Neuronal stem cell (in vitro differentiated cells): Measurements from ENCODE around the gene MILR1.
A peak's percentile ranks its signal among the peaks of the same experiment; 100 is the strongest.
"Not testable (repeated sequence)": the region's sequence is repeated elsewhere in the genome, so short reads cannot be mapped to it uniquely, and the experiment has no call there.

Source experiments
- DNase-seq: peaks from one replicate; pipeline ENCODE4 v3.0.0-alpha.2; 2013; ENCODE audit warnings: low spot score
- H2AFZ ChIP-seq: one replicate; pipeline ENCODE4 v1.6.1; 2013; ENCODE audit warnings: mild to moderate bottlenecking, low read length, inconsistent platforms
- H2AK5ac ChIP-seq: 2 replicates; pipeline ENCODE4 v1.6.1; 2013; ENCODE audit warnings: low read depth, mild to moderate bottlenecking, inconsistent platforms, low read length, moderate library complexity, mixed read lengths
- H2BK120ac ChIP-seq: 2 replicates; pipeline ENCODE4 v1.6.1; 2013; ENCODE audit warnings: low read depth, mild to moderate bottlenecking, inconsistent platforms, low read length, moderate library complexity, mixed read lengths
- H2BK12ac ChIP-seq: one replicate; pipeline ENCODE4 v1.6.1; 2013; ENCODE audit warnings: low read length, inconsistent platforms
- H2BK15ac ChIP-seq: 2 replicates; pipeline ENCODE4 v1.6.1; 2013; ENCODE audit warnings: mild to moderate bottlenecking, low read length, inconsistent platforms, mixed read lengths
- H2BK5ac ChIP-seq: one replicate; pipeline ENCODE4 v1.6.1; 2013; ENCODE audit warnings: inconsistent platforms, mild to moderate bottlenecking, low read length, moderate library complexity
- H3K14ac ChIP-seq: one replicate; pipeline ENCODE4 v1.6.1; 2013; ENCODE audit warnings: low read length, inconsistent platforms
- H3K18ac ChIP-seq: 2 replicates; pipeline ENCODE4 v1.6.1; 2013; ENCODE audit warnings: low read length, inconsistent platforms
- H3K23ac ChIP-seq: 2 replicates; pipeline ENCODE4 v1.6.1; 2013; ENCODE audit warnings: low read depth, mild to moderate bottlenecking, mixed read lengths, low read length, inconsistent platforms; ENCODE audit not compliant: poor library complexity
- H3K27ac ChIP-seq: replicated peaks from 3 replicates; pipeline ENCODE4 v1.5.1; 2013; ENCODE audit warnings: low read length, inconsistent platforms
- H3K27me3 ChIP-seq, 3 experiments: 2 replicates each; pipeline ENCODE4 v1.6.1; 2013; ENCODE audit warnings: low read length in 3 of 3, mild to moderate bottlenecking in 2 of 3, inconsistent platforms in 1 of 3, low read depth in 1 of 3, mixed read lengths in 1 of 3, moderate library complexity in 1 of 3; ENCODE audit not compliant: control insufficient read depth in 3 of 3, insufficient read depth in 3 of 3
- H3K36me3 ChIP-seq, 2 donors: replicated peaks in 1 of 2; 2 replicates each; pipeline ENCODE4 v1.6.1; 2013; ENCODE audit warnings: low read length in 2 of 2; ENCODE audit not compliant: control insufficient read depth in 2 of 2, insufficient read depth in 2 of 2
- H3K4ac ChIP-seq: 2 replicates; pipeline ENCODE4 v1.6.1; 2013; ENCODE audit warnings: inconsistent platforms, mild to moderate bottlenecking, low read length, moderate library complexity
- H3K4me1 ChIP-seq, 2 donors: 1 replicate in 1 of 2; 2 replicates in 1 of 2; pipeline ENCODE4 v1.6.1; 2013; ENCODE audit warnings: low read length in 2 of 2, low read depth in 1 of 2; ENCODE audit not compliant: control insufficient read depth in 2 of 2, insufficient read depth in 1 of 2
- H3K4me2 ChIP-seq: one replicate; pipeline ENCODE4 v1.6.1; 2013; ENCODE audit warnings: mild to moderate bottlenecking, low read length, inconsistent platforms; ENCODE audit not compliant: insufficient read depth, poor library complexity, severe bottlenecking
- H3K4me3 ChIP-seq, 2 donors: 2 replicates each; pipeline ENCODE4 v1.5.1; 2013; ENCODE audit warnings: low read length in 2 of 2, mild to moderate bottlenecking in 2 of 2, inconsistent platforms in 1 of 2, moderate library complexity in 1 of 2
- H3K79me1 ChIP-seq: one replicate; pipeline ENCODE4 v1.6.1; 2013; ENCODE audit warnings: low read depth, mild to moderate bottlenecking, inconsistent platforms, low read length, moderate library complexity
- H3K9ac ChIP-seq: one replicate; pipeline ENCODE4 v1.6.1; 2013; ENCODE audit warnings: mild to moderate bottlenecking, low read depth, low read length, inconsistent platforms; ENCODE audit not compliant: poor library complexity
- H3K9me3 ChIP-seq, 2 donors: replicated peaks in 1 of 2; 2 replicates each; pipeline versions ENCODE3 to v1.6.1; 2013; ENCODE audit warnings: low read length in 2 of 2, mild to moderate bottlenecking in 2 of 2, inconsistent platforms in 1 of 2, low read depth in 1 of 2, mixed read lengths in 1 of 2, moderate library complexity in 1 of 2; ENCODE audit not compliant: control insufficient read depth in 2 of 2, insufficient read depth in 1 of 2
- H4K8ac ChIP-seq: one replicate; pipeline ENCODE4 v1.6.1; 2013; ENCODE audit warnings: low read depth, mild to moderate bottlenecking, inconsistent platforms, low read length, moderate library complexity
- H4K91ac ChIP-seq: one replicate; pipeline ENCODE4 v1.6.1; 2013; ENCODE audit warnings: low read length, low read depth, mild to moderate bottlenecking, inconsistent platforms; ENCODE audit not compliant: poor library complexity
- WGBS, 2 donors: extraction: QIAGEN DNeasy Blood & Tissue Kit; methylation state at CpG; one replicate each; pipeline ENCODE4 v1.1.7; 2013; ENCODE audit warnings: missing lambda C conversion rate in 2 of 2, mixed read lengths in 1 of 2; ENCODE audit not compliant: insufficient read length in 2 of 2, insufficient replicate concordance in 1 of 2; ENCODE audit errors: extremely low coverage in 2 of 2; 5-methylcytosine and 5-hydroxymethylcytosine counted together

Gene MILR1

GRCh38 chr17:64461788-64462187, 12.9 kb downstream of the MILR1 start:
- Histone ChIP-seq H2BK12ac (no peak overlapping the region), H3K9ac (no peak overlapping the region), H2BK120ac (no peak overlapping the region), H2AFZ (no peak overlapping the region), H3K14ac (no peak overlapping the region), H3K79me1 (no peaks in the 10 kb centered on the region), H3K4me3 (no peak overlapping the region), H3K4me1 (no peaks in the 10 kb centered on the region), H3K4ac (no peak overlapping the region), H3K27me3 (peaks cover 0 to 5% (median 0%) of the 10 kb centered on the region in 3 experiments), H2BK15ac (no peak overlapping the region), H3K23ac (no peak overlapping the region), H4K91ac (no peak overlapping the region), H4K8ac (no peak overlapping the region), H2AK5ac (no peak overlapping the region), H3K9me3 (no peaks in the 10 kb centered on the region), H3K36me3 (no peaks in the 10 kb centered on the region), H2BK5ac (no peak overlapping the region), H3K4me2 (no peak overlapping the region), H3K18ac (no peak overlapping the region), H3K27ac (no peak overlapping the region)
- no peak for DNase-seq
- WGBS, 2 donors: no CpG with 5 or more reads among the region's 6 CpGs

DNA sequence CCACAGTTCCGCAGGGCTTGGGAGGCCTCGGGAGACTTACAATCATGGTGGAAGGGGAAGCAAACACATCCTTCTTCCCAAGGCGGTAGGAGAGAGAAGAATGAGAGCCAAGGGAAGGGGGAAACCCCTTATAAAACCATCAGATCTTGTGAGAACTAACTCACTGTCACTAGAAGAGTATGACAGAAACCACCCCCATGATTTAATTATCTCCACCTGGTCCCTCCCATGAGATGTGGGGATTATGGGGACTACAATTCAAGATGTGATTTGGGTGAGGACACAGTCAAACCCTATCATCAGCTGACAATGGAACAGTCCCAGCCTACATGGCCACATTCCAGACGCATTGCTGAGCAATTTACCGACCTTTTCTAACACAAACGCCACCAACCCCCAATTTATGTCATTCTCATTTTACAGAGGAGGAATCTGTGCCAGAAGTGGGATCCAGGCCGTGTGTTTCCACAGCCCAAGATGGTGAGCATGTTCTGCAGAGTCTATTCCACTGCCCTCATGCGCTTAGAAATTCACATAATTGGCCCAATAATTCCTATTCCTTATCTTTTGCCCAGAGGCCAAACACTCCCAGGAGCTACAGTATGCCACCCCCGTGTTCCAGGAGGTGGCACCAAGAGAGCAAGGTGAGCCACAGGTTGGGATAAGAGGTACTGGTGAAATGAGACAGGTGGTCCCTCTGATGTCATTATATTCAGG, 17.3 kb downstream of the MILR1 start:
- Histone ChIP-seq H3K4me1 (peaks cover 0 to 5% of the 10 kb centered on the region in 2 donors), H3K23ac (no peak overlapping the region), H3K18ac (no peak overlapping the region), H4K91ac (no peak overlapping the region), H3K4me3 (no peak overlapping the region), H3K79me1 (no peaks in the 10 kb centered on the region), H3K9me3 (no peaks in the 10 kb centered on the region), H3K4me2 (no peak overlapping the region), H2AFZ (peak overlapping the region; percentile 40), H3K14ac (no peak overlapping the region), H2BK12ac (no peak overlapping the region), H2AK5ac (no peak overlapping the region), H3K27ac (no peak overlapping the region), H4K8ac (no peak overlapping the region), H3K27me3 (no peaks in the 10 kb centered on the region), H3K9ac (no peak overlapping the region), H3K36me3 (no peaks in the 10 kb centered on the region), H2BK120ac (no peak overlapping the region), H2BK15ac (no peak overlapping the region), H3K4ac (no peak overlapping the region), H2BK5ac (no peak overlapping the region)
- no peak for DNase-seq
- WGBS, 2 donors: no CpG with 5 or more reads among the region's 9 CpGs

- not testable (repeated sequence) for H3K14ac ChIP-seq, H2BK5ac ChIP-seq, H4K91ac ChIP-seq, H3K9ac ChIP-seq, H3K9me3 ChIP-seq, DNase-seq, H3K23ac ChIP-seq, H3K36me3 ChIP-seq, H2BK120ac ChIP-seq, H2BK15ac ChIP-seq, H4K8ac ChIP-seq, H3K79me1 ChIP-seq, H3K4me3 ChIP-seq, H3K4ac ChIP-seq, H3K27ac ChIP-seq, H3K27me3 ChIP-seq, H2BK12ac ChIP-seq, H3K4me2 ChIP-seq, H3K18ac ChIP-seq, H2AK5ac ChIP-seq, H3K4me1 ChIP-seq
- no CpG with 5 or more reads among the region's 1 CpG for WGBS, 2 donors
- peak overlapping the region; percentile 40 for H2AFZ ChIP-seq
Observed at GRCh38 chr17:64466834-64467233, 17.9 kb downstream of the MILR1 start.

DNA sequence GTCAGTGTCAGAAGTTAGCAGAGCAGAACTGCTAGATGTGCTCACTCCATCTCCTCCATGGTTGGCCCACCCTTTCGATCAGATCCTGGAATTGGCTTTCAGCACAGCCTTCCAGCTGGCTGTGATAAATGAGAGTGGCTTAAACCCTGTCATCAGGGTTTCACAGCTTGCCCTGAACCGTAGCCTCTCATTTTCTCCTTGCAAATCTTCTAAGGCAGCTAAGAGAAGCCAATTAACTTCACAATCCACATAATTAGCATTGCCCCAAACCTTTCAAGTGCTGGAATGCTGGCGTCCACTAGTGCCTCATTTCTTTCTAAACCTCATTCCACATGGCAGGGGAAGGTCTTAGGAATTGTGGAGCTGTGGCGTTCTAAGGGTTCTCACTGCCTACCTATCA, 21.7 kb downstream of the MILR1 start:
- Histone ChIP-seq H3K4me1 (peaks cover 0 to 6% of the 10 kb centered on the region in 2 donors), H2BK120ac (no peak overlapping the region), H3K27me3 (no peaks in the 10 kb centered on the region), H2BK12ac (no peak overlapping the region), H3K79me1 (no peaks in the 10 kb centered on the region), H3K4me2 (no peak overlapping the region), H2BK15ac (no peak overlapping the region), H4K91ac (no peak overlapping the region), H2BK5ac (no peak overlapping the region), H3K9ac (no peak overlapping the region), H3K27ac (peak overlapping the region; percentile 10), H3K36me3 (no peaks in the 10 kb centered on the region), H2AK5ac (no peak overlapping the region), H3K4ac (no peak overlapping the region), H4K8ac (no peak overlapping the region), H3K14ac (no peak overlapping the region), H2AFZ (peak overlapping the region; percentile 5), H3K18ac (no peak overlapping the region), H3K23ac (no peak overlapping the region), H3K4me3 (no peak overlapping the region), H3K9me3 (no peaks in the 10 kb centered on the region)
- peak; percentile 31 for DNase-seq
- WGBS, 2 donors: no CpG with 5 or more reads among the region's 4 CpGs
